ENCODE data around the gene GREB1L. TPM values are rescaled to one million over a fixed set of nuclear protein-coding genes. Genes with fewer than 3 reads are reported as not detected.

The GREB1L gene
- total and polyA plus RNA-seq, 2 donors (not counting 1 experiment from before 2014, with no cell fraction given) = not detected

GRCh38 chr18:21265971-21266673, 24.1 kb downstream of the GREB1L start:
- ChIA-PET CTCF (no interaction called here), POLR2A (no interaction called here)
- Histone ChIP-seq H3K9ac (ENCODE audit: low read length) (no peak overlapping the region), H4K20me1 (ENCODE audit: control insufficient read depth, insufficient read depth, low read length, poor library complexity, severe bottlenecking) (no peaks in the 10 kb centered on the region), H3K36me3 (replicated peaks in 1 of 2; ENCODE audit: control extremely low read depth in 1 of 2, control insufficient read depth in 1 of 2, extremely low read depth in 1 of 2, insufficient read depth in 2 of 2, low read length in 1 of 2) (no peaks in the 10 kb centered on the region), H3K4me1 (ENCODE audit: control insufficient read depth in 2 of 2, insufficient read depth in 2 of 2, low read length in 2 of 2) (no peaks in the 10 kb centered on the region), H3K9me3 (ENCODE audit: control extremely low read depth in 1 of 3, control insufficient read depth in 2 of 3, insufficient read depth in 1 of 3, low read length in 2 of 3) (no peaks in the 10 kb centered on the region), H3K79me2 (ENCODE audit: control insufficient read depth, insufficient read depth, low read length) (no peaks in the 10 kb centered on the region), H2AFZ (ENCODE audit: insufficient read depth, low read depth, low read length, poor library complexity, severe bottlenecking) (no peak overlapping the region), H3K27me3 (replicated peaks in 1 of 4; ENCODE audit: control extremely low read depth in 1 of 4, control insufficient read depth in 3 of 4, insufficient read depth in 4 of 4, low read length in 3 of 4) (no peaks in the 10 kb centered on the region), H3K4me2 (replicated peaks; ENCODE audit: low read depth, low read length, poor library complexity, severe bottlenecking) (no peak overlapping the region), H3K4me3 (ENCODE audit: control extremely low read depth in 1 of 5, extremely low read depth in 1 of 5, insufficient read depth in 1 of 5, low read depth in 2 of 5, low read length in 4 of 5) (no peak overlapping the region), H3K27ac (ENCODE audit: low read length in 2 of 2) (no peak overlapping the region)
- Mint-ChIP-seq H3K27me3 (peaks cover 15% of the 10 kb centered on the region), H3K4me3 (no peak overlapping the region), H3K4me1 (no peaks in the 10 kb centered on the region), H3K27ac (no peak overlapping the region), H3K9me3 (ENCODE audit: insufficient read depth) (no peaks in the 10 kb centered on the region)
- ATAC-seq (ENCODE audit: low read depth) (no peak), DNase-seq (no peak)
- intact Hi-C loops (cut with micrococcal nuclease) = no loop called here
- WGBS (ENCODE audit: insufficient coverage) = 100% methylated on average over 2 of the region's 3 CpGs
- no peak for TF ChIP-seq CTCF (IDR thresholded peaks at IDR 0.05)
- TF ChIP-seq EZH2 (IDR thresholded peaks at IDR 0.05; ENCODE audit: borderline replicate concordance, insufficient read depth, low read depth, low read length, poor library complexity, severe bottlenecking) = no peak

- no peak overlapping the region for H3K4me3 Mint-ChIP-seq
- ChIA-PET CTCF (interaction anchor here (0.6 kb wide), 1 partner anchor 31 kb away, joined by 3 read pairs; no protein-coding TSS in a partner anchor), POLR2A (no interaction called here)
- Histone ChIP-seq H3K4me2 (replicated peaks; ENCODE audit: low read depth, low read length, poor library complexity, severe bottlenecking) (no peak overlapping the region), H2AFZ (ENCODE audit: insufficient read depth, low read depth, low read length, poor library complexity, severe bottlenecking) (no peak overlapping the region), H3K79me2 (ENCODE audit: control insufficient read depth, insufficient read depth, low read length) (no peaks in the 10 kb centered on the region), H3K27me3 (replicated peaks in 1 of 4; ENCODE audit: control extremely low read depth in 1 of 4, control insufficient read depth in 3 of 4, insufficient read depth in 4 of 4, low read length in 3 of 4) (no peaks in the 10 kb centered on the region), H3K4me1 (ENCODE audit: control insufficient read depth in 2 of 2, insufficient read depth in 2 of 2, low read length in 2 of 2) (no peaks in the 10 kb centered on the region), H4K20me1 (ENCODE audit: control insufficient read depth, insufficient read depth, low read length, poor library complexity, severe bottlenecking) (no peaks in the 10 kb centered on the region), H3K27ac (ENCODE audit: low read length in 2 of 2) (no peak overlapping the region), H3K9ac (ENCODE audit: low read length) (no peak overlapping the region), H3K9me3 (ENCODE audit: control extremely low read depth in 1 of 3, control insufficient read depth in 2 of 3, insufficient read depth in 1 of 3, low read length in 2 of 3) (no peaks in the 10 kb centered on the region), H3K36me3 (replicated peaks in 1 of 2; ENCODE audit: control extremely low read depth in 1 of 2, control insufficient read depth in 1 of 2, extremely low read depth in 1 of 2, insufficient read depth in 2 of 2, low read length in 1 of 2) (no peaks in the 10 kb centered on the region), H3K4me3 (ENCODE audit: control extremely low read depth in 1 of 5, extremely low read depth in 1 of 5, insufficient read depth in 1 of 5, low read depth in 2 of 5, low read length in 4 of 5) (no peak overlapping the region)
- no peaks in the 10 kb centered on the region for H3K4me1 Mint-ChIP-seq
- no peaks in the 10 kb centered on the region for H3K9me3 Mint-ChIP-seq (ENCODE audit: insufficient read depth)
- intact Hi-C loops (cut with micrococcal nuclease) = no loop called here
- TF ChIP-seq CTCF (IDR thresholded peaks at IDR 0.05) (no peak), EZH2 (IDR thresholded peaks at IDR 0.05; ENCODE audit: borderline replicate concordance, insufficient read depth, low read depth, low read length, poor library complexity, severe bottlenecking) (no peak)
- DNase-seq (no peak), ATAC-seq (ENCODE audit: low read depth) (no peak)
- H3K27me3 Mint-ChIP-seq = peaks cover 15% of the 10 kb centered on the region
- H3K27ac Mint-ChIP-seq = no peak overlapping the region
- WGBS (ENCODE audit: insufficient coverage) = no CpG with 5 or more reads among the region's 2 CpGs
These were observed 25.4 kb downstream of the GREB1L start for GRCh38 chr18:21267400-21267799.

Measured in B cell (primary cell).